ENCODE results near the gene FSD1L. TPM values are rescaled to one million over a fixed set of nuclear protein-coding genes. Genes with fewer than 3 reads are reported as not detected.
A peak's percentile ranks its signal among the peaks of the same experiment; 100 is the strongest.

Gene FSD1L
- 9.8 and 15.2 TPM in 2 replicates for total RNA-seq
- 6.2 TPM for total RNA-seq (2013)
- 0.70 and 1.3 TPM in 2 replicates for polyA plus RNA-seq
- 1.6 and 2.7 TPM in 2 replicates for polyA minus RNA-seq

GRCh38 chr9:105447814-105448812, at the start of gene FSD1L:
TSS of gene FSD1L (plus strand) at chr9:105448034. CDS start at chr9:105448221, 187 bp downstream.
- peaks cover 9 to 11% of the 10 kb centered on the region in 2 donors for H3K4me1 ChIP-seq (ENCODE audit: control insufficient read depth in 2 of 2, insufficient read depth in 2 of 2, low read length in 2 of 2)
- peak within 1 kb of the TSS; percentile 91 for H3K4me2 ChIP-seq (replicated peaks; ENCODE audit: low read depth, low read length, poor library complexity, severe bottlenecking)
- no peaks in the 10 kb centered on the region for H3K79me2 ChIP-seq (ENCODE audit: control insufficient read depth, insufficient read depth, low read length)
- peak within 1 kb of the TSS; percentile 21 to 24 for H3K27ac ChIP-seq (ENCODE audit: low read length in 2 of 2)
- CTCF ChIA-PET = interaction anchor here (0.7 to 1.5 kb wide), 2 partner anchors 25 to 586 kb away, joined by 4 to 5 read pairs; no protein-coding TSS in a partner anchor
- POLR2A ChIA-PET = interaction anchor here (0.6 kb wide), 1 partner anchor 523 kb away, joined by 3 read pairs; no protein-coding TSS in a partner anchor
- H3K4me3 ChIP-seq (ENCODE audit: control extremely low read depth in 1 of 5, extremely low read depth in 1 of 5, insufficient read depth in 1 of 5, low read depth in 2 of 5, low read length in 4 of 5) = peak within 1 kb of the TSS in 4 of 5 experiments; percentile 69 to 83 (median 74)
- under 1% methylated on average over 78 of the region's 87 CpGs for WGBS (ENCODE audit: insufficient coverage)
- H4K20me1 ChIP-seq (ENCODE audit: control insufficient read depth, insufficient read depth, low read length, poor library complexity, severe bottlenecking) = no peaks in the 10 kb centered on the region
- H3K36me3 ChIP-seq (replicated peaks in 1 of 2; ENCODE audit: control extremely low read depth in 1 of 2, control insufficient read depth in 1 of 2, extremely low read depth in 1 of 2, insufficient read depth in 2 of 2, low read length in 1 of 2) = no peaks in the 10 kb centered on the region
- intact Hi-C loops (cut with micrococcal nuclease) = loop anchor here (1.0 to 10.0 kb wide), 6 partner anchors 109 to 703 kb away; partner anchors contain the start of genes FKTN, NIPSNAP3A, SLC44A1 and TMEM38B
- H3K27me3 Mint-ChIP-seq = no peaks in the 10 kb centered on the region
- H3K4me3 Mint-ChIP-seq = peak within 1 kb of the TSS; percentile 90
- H3K9me3 ChIP-seq (ENCODE audit: control extremely low read depth in 1 of 3, control insufficient read depth in 2 of 3, insufficient read depth in 1 of 3, low read length in 2 of 3) = no peaks in the 10 kb centered on the region
- peak; percentile 91 for ATAC-seq (ENCODE audit: low read depth)
- peaks cover 17% of the 10 kb centered on the region for H3K4me1 Mint-ChIP-seq
- no peaks in the 10 kb centered on the region for H3K27me3 ChIP-seq (replicated peaks in 1 of 4; ENCODE audit: control extremely low read depth in 1 of 4, control insufficient read depth in 3 of 4, insufficient read depth in 4 of 4, low read length in 3 of 4)
- peak within 1 kb of the TSS; percentile 89 for H3K27ac Mint-ChIP-seq
- TF ChIP-seq EZH2 (IDR thresholded peaks at IDR 0.05; ENCODE audit: borderline replicate concordance, insufficient read depth, low read depth, low read length, poor library complexity, severe bottlenecking) (no peak), CTCF (IDR thresholded peaks at IDR 0.05) (no peak)
- no peaks in the 10 kb centered on the region for H3K9me3 Mint-ChIP-seq (ENCODE audit: insufficient read depth)
- peak; percentile 90 for DNase-seq
- H2AFZ ChIP-seq (ENCODE audit: insufficient read depth, low read depth, low read length, poor library complexity, severe bottlenecking) = peak within 1 kb of the TSS; percentile 91
- peak within 1 kb of the TSS; percentile 78 for H3K9ac ChIP-seq (ENCODE audit: low read length)
